Measurements from ENCODE around the gene PPP1R9B.

DNA sequence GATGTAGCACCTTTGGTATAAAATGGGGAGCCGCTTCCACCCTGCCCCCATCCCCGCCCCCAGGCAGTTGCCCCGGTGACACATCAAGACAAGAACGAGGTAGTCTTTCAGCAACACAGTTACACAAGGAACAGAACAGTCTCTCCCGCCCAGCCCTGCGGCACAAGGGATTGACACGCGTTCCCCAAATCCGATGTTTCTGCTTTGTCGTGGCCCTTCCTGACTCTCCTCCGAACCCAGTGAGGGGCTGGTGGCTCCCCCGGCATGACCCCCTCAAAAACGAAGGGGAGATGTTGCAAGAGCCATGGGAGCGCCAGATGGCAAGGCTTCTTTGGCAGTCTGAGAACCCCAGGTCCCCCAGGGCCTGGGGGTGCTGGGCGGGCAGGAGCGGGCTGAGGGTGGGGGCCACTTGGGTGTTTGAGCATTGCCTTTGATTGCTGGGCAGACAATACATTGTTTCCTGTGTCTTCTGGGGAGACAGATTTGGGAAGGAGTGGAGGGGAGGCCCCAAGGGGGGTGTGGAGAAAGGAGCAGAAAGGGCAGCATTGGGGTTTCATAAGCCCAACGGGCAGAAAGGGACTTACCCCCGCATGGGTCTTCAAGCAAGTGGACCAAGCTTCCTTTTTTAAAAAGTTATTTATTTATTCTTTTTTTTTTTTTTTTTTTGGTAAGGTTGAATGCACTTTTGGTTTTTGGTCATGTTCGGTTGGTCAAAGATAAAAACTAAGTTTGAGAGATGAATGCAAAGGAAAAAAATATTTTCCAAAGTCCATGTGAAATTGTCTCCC is 34.3 kb upstream of the PPP1R9B start:
- TF ChIP-seq CTCF (IDR thresholded peaks at IDR 0.05) (no peak), EP300 (IDR thresholded peaks at IDR 0.05) (peak in 1 of 2 donors; percentile 64)

Measured in tibial nerve (tissue), 4 donors.